Measurements from ENCODE around the gene IGLL5. TPM values are rescaled to one million over a fixed set of nuclear protein-coding genes. Genes with fewer than 3 reads are reported as not detected.

Gene IGLL5

GRCh38 chr22:22944268-22944985 is 56.8 kb downstream of the IGLL5 start:
- Histone ChIP-seq H3K14ac (ENCODE audit: low read length in 2 of 2) (no peak overlapping the region), H2BK120ac (ENCODE audit: low read depth, low read length) (no peak overlapping the region), H3K4me1 (ENCODE audit: control insufficient read depth, insufficient read depth, low read depth, low read length) (no peaks in the 10 kb centered on the region), H3K4me3 (ENCODE audit: insufficient read depth in 1 of 2, low read depth in 1 of 2, low read length in 2 of 2) (no peak overlapping the region), H3K4ac (ENCODE audit: low read depth in 1 of 2, low read length in 2 of 2) (no peak overlapping the region), H2BK15ac (ENCODE audit: low read depth, poor library complexity, severe bottlenecking) (no peak overlapping the region), H4K8ac (ENCODE audit: low read length) (no peak overlapping the region), H3K18ac (ENCODE audit: low read depth in 1 of 2, low read length in 2 of 2) (no peak overlapping the region), H3K36me3 (ENCODE audit: control insufficient read depth in 1 of 2, insufficient read depth in 2 of 2, low read depth in 1 of 2, low read length in 2 of 2) (no peaks in the 10 kb centered on the region), H4K91ac (ENCODE audit: low read length) (no peak overlapping the region), H3K9ac (ENCODE audit: low read length) (no peak overlapping the region), H3K27ac (ENCODE audit: low read length, poor library complexity, severe bottlenecking) (no peak overlapping the region), H3K4me2 (ENCODE audit: low read length, poor library complexity, severe bottlenecking) (no peak overlapping the region), H2BK5ac (ENCODE audit: low read depth, low read length, poor library complexity, severe bottlenecking) (no peak overlapping the region), H2AFZ (ENCODE audit: low read depth, low read length) (no peak overlapping the region), H3K27me3 (ENCODE audit: control insufficient read depth in 1 of 2, insufficient read depth in 1 of 2, low read length in 2 of 2) (peaks cover 2 to 35% of the 10 kb centered on the region in 2 experiments), H3K9me3 (ENCODE audit: control insufficient read depth, low read length) (no peaks in the 10 kb centered on the region), H2AK5ac (ENCODE audit: low read length, severe bottlenecking) (no peak overlapping the region), H2BK12ac (ENCODE audit: low read length in 2 of 2) (no peak overlapping the region), H3K23ac (ENCODE audit: low read length in 2 of 2) (no peak overlapping the region), H3K79me1 (replicated peaks; ENCODE audit: low read length, poor library complexity, severe bottlenecking) (no peaks in the 10 kb centered on the region)
- WGBS: 76% methylated on average over 14 of the region's 18 CpGs
- no peak for DNase-seq

GRCh38 chr22:22945195-22945594 is 57.6 kb downstream of the IGLL5 start:
- Histone ChIP-seq H3K23ac (ENCODE audit: low read length in 2 of 2) (no peak overlapping the region), H3K4me3 (ENCODE audit: insufficient read depth in 1 of 2, low read depth in 1 of 2, low read length in 2 of 2) (no peak overlapping the region), H2AFZ (ENCODE audit: low read depth, low read length) (no peak overlapping the region), H2AK5ac (ENCODE audit: low read length, severe bottlenecking) (no peak overlapping the region), H3K4me1 (ENCODE audit: control insufficient read depth, insufficient read depth, low read depth, low read length) (no peaks in the 10 kb centered on the region), H3K36me3 (ENCODE audit: control insufficient read depth in 1 of 2, insufficient read depth in 2 of 2, low read depth in 1 of 2, low read length in 2 of 2) (no peaks in the 10 kb centered on the region), H2BK5ac (ENCODE audit: low read depth, low read length, poor library complexity, severe bottlenecking) (no peak overlapping the region), H3K79me1 (replicated peaks; ENCODE audit: low read length, poor library complexity, severe bottlenecking) (no peaks in the 10 kb centered on the region), H3K9ac (ENCODE audit: low read length) (no peak overlapping the region), H3K27ac (ENCODE audit: low read length, poor library complexity, severe bottlenecking) (no peak overlapping the region), H2BK12ac (ENCODE audit: low read length in 2 of 2) (no peak overlapping the region), H3K9me3 (ENCODE audit: control insufficient read depth, low read length) (no peaks in the 10 kb centered on the region), H2BK15ac (ENCODE audit: low read depth, poor library complexity, severe bottlenecking) (no peak overlapping the region), H3K18ac (ENCODE audit: low read depth in 1 of 2, low read length in 2 of 2) (no peak overlapping the region), H3K4ac (ENCODE audit: low read depth in 1 of 2, low read length in 2 of 2) (no peak overlapping the region), H4K8ac (ENCODE audit: low read length) (no peak overlapping the region), H3K4me2 (ENCODE audit: low read length, poor library complexity, severe bottlenecking) (no peak overlapping the region), H2BK120ac (ENCODE audit: low read depth, low read length) (no peak overlapping the region), H3K14ac (ENCODE audit: low read length in 2 of 2) (no peak overlapping the region), H3K27me3 (ENCODE audit: control insufficient read depth in 1 of 2, insufficient read depth in 1 of 2, low read length in 2 of 2) (peaks cover 0 to 39% of the 10 kb centered on the region in 2 experiments), H4K91ac (ENCODE audit: low read length) (no peak overlapping the region)
- WGBS: 81% methylated on average over 3 of the region's 4 CpGs
- DNase-seq: no peak

Small RNA genes lying within 50 kb of the gene (small RNA-seq; reads per million reads assigned to genes)
- gene IGLC4 (ENCODE audit: low read depth): not detected
- not detected for gene IGLC5 (ENCODE audit: low read depth)
- gene IGLJ1 (ENCODE audit: low read depth): not detected
- not detected for gene IGLJ2 (ENCODE audit: low read depth)
- gene IGLJ3 (ENCODE audit: low read depth): not detected
- not detected for gene IGLJ4 (ENCODE audit: low read depth)
- gene IGLJ5 (ENCODE audit: low read depth): not detected
- gene IGLJ6 (ENCODE audit: low read depth): not detected
- gene IGLJ7 (ENCODE audit: low read depth): not detected
- gene IGLV2-5 (ENCODE audit: low read depth): not detected
- gene IGLV3-2 (ENCODE audit: low read depth): not detected
- gene IGLV3-4 (ENCODE audit: low read depth): not detected
- gene IGLV3-6 (ENCODE audit: low read depth): not detected
- not detected for gene IGLV3-7 (ENCODE audit: low read depth)
- not detected for gene MIR5571 (ENCODE audit: low read depth)

Measured in mesenchymal stem cell (in vitro differentiated cells and primary cell).